ENCODE results near the gene DAPK1.

Gene DAPK1

GRCh38 chr9:87698069-87698809 lies 200.6 kb downstream of the DAPK1 start:
- DNase-seq = no peak

- DNase-seq = no peak
Measured at GRCh38 chr9:87699835-87700234, 202.2 kb downstream of the DAPK1 start.

GRCh38 chr9:87701491-87701890 lies 203.8 kb downstream of the DAPK1 start:
- no peak for DNase-seq

- no peak for DNase-seq
Measured at GRCh38 chr9:87701931-87702421, 204.3 kb downstream of the DAPK1 start.

- DNase-seq = no peak
Measured at GRCh38 chr9:87702921-87703320, 205.3 kb downstream of the DAPK1 start.

GRCh38 chr9:87703636-87704276 lies 206.1 kb downstream of the DAPK1 start:
- DNase-seq = no peak

GRCh38 chr9:87704342-87704741 lies 206.7 kb downstream of the DAPK1 start:
- no peak for DNase-seq

GRCh38 chr9:87706066-87706739 lies 208.5 kb downstream of the DAPK1 start:
- DNase-seq = no peak

- DNase-seq = no peak
Measured at GRCh38 chr9:87707805-87708506, 210.3 kb downstream of the DAPK1 start.

- DNase-seq = no peak
Measured at GRCh38 chr9:87708546-87708945, 210.9 kb downstream of the DAPK1 start.

GRCh38 chr9:87708986-87709728 lies 211.5 kb downstream of the DAPK1 start:
- no peak for DNase-seq

- no peak for DNase-seq
Measured at GRCh38 chr9:87710443-87710842, 212.8 kb downstream of the DAPK1 start.

- no peak for DNase-seq
Measured at GRCh38 chr9:87711857-87712800, 214.5 kb downstream of the DAPK1 start.

- no peak for DNase-seq
Measured at GRCh38 chr9:87712801-87713277, 215.2 kb downstream of the DAPK1 start.

GRCh38 chr9:87713278-87713987 lies 215.8 kb downstream of the DAPK1 start:
- DNase-seq = no peak

- no peak for DNase-seq
Measured at GRCh38 chr9:87713988-87714330, 216.3 kb downstream of the DAPK1 start.

GRCh38 chr9:87714819-87715218 lies 217.2 kb downstream of the DAPK1 start:
- no peak for DNase-seq

GRCh38 chr9:87716141-87716540 lies 218.5 kb downstream of the DAPK1 start:
- DNase-seq = no peak

- DNase-seq = no peak
Measured at GRCh38 chr9:87717456-87717855, 219.8 kb downstream of the DAPK1 start.

GRCh38 chr9:87718231-87718630 lies 220.6 kb downstream of the DAPK1 start:
- DNase-seq = no peak

All from NCI-H1417 treated with DMSO at 0.1 percent for 48 hours (cell line).